Tibial nerve (tissue), 4 donors: ENCODE measurements around the gene ESYT2.

Experiments
- EP300 ChIP-seq, 2 donors: sonication (generic); formaldehyde crosslinking; IDR thresholded peaks; one replicate each; pipeline ENCODE4 v1.6.1; 2017; ENCODE audit warnings: antibody characterized with exemption in 2 of 2, mild to moderate bottlenecking in 1 of 2
- POLR2A ChIP-seq, 2 donors: fragments of 450-650 bp; IDR thresholded peaks; one replicate each; pipeline ENCODE4 v1.6.1; 2017; ENCODE audit warnings: antibody characterized with exemption in 2 of 2, mild to moderate bottlenecking in 2 of 2, moderate library complexity in 2 of 2
- TF ChIP-seq, protein P1 (sequence below), 5 experiments: fragments of 200-600 bp in 3 of 5; fragments of 450-650 bp in 2 of 5; sonication (generic) in 3 of 5; IDR thresholded peaks; one replicate each; pipeline ENCODE4 v1.5.1; 2016 to 2019; ENCODE audit warnings: antibody characterized with exemption in 5 of 5, mild to moderate bottlenecking in 3 of 5, moderate library complexity in 2 of 5

DNA sequence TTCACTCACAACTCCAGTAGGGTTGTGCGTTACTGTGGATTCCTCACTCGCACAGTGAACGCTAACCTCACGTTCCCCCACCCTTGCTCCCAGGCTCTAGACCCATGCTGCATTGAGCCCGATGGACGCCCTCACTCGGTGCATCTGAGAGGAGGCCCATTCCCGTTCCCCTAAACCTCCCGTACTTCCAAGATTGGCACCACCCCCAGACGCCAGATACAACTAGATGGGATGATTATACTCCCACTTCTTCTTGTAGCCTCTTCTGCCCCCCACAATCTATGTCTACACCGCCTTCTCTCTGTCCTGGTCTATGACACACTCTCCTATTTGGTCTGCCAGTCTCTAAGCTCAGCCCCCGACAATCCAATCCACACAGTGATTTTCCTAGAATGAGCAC is 67.4 kb downstream of the ESYT2 start:
- TF ChIP-seq, protein P1, sequence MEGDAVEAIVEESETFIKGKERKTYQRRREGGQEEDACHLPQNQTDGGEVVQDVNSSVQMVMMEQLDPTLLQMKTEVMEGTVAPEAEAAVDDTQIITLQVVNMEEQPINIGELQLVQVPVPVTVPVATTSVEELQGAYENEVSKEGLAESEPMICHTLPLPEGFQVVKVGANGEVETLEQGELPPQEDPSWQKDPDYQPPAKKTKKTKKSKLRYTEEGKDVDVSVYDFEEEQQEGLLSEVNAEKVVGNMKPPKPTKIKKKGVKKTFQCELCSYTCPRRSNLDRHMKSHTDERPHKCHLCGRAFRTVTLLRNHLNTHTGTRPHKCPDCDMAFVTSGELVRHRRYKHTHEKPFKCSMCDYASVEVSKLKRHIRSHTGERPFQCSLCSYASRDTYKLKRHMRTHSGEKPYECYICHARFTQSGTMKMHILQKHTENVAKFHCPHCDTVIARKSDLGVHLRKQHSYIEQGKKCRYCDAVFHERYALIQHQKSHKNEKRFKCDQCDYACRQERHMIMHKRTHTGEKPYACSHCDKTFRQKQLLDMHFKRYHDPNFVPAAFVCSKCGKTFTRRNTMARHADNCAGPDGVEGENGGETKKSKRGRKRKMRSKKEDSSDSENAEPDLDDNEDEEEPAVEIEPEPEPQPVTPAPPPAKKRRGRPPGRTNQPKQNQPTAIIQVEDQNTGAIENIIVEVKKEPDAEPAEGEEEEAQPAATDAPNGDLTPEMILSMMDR (IDR thresholded peaks at IDR 0.05), result no peak
- TF ChIP-seq POLR2A (IDR thresholded peaks at IDR 0.05), result no peak
- no peak for TF ChIP-seq EP300 (IDR thresholded peaks at IDR 0.05)
